GM12865 (cell line): ENCODE measurements around the gene EIF3B.
"Not testable (repeated sequence)": the region's sequence is repeated elsewhere in the genome, so short reads cannot be mapped to it uniquely, and the experiment has no call there.

Experiments used
- DNase-seq: peaks from one replicate; pipeline ENCODE4 v3.0.0; 2010; ENCODE audit warnings: low read depth
- H3K4me3 ChIP-seq: 2 replicates; pipeline ENCODE4 v1.5.1; 2011; ENCODE audit warnings: mild to moderate bottlenecking, low read depth, low read length, control low read depth
- TF ChIP-seq, protein P1 (sequence below): IDR thresholded peaks from 2 replicates; pipeline ENCODE4 v1.5.1; 2011; ENCODE audit warnings: low read length, control low read depth, low read depth, inconsistent platforms; ENCODE audit not compliant: insufficient read depth; ENCODE audit errors: missing control alignments

Gene EIF3B

DNA sequence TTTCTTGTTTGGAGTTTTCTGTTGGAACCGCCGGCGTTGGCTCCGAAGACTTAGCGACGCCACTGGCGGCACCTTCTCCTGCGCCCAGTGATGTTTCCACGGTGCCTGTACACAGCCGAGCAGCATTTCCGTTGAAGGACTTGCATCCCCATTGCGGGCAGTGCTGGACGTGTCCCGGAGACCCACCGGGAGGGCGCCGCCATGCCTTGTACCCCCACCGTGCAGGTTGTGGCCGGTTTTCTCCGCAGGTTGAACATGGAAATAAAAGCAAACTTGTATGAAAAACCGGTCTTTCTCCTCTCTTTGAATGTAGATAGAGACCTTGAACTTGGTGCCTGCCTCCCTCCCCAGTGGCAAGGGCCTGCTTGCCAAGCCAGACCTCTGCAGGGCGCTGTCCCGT is 25.8 kb downstream of the EIF3B start:
- TF ChIP-seq, protein P1, sequence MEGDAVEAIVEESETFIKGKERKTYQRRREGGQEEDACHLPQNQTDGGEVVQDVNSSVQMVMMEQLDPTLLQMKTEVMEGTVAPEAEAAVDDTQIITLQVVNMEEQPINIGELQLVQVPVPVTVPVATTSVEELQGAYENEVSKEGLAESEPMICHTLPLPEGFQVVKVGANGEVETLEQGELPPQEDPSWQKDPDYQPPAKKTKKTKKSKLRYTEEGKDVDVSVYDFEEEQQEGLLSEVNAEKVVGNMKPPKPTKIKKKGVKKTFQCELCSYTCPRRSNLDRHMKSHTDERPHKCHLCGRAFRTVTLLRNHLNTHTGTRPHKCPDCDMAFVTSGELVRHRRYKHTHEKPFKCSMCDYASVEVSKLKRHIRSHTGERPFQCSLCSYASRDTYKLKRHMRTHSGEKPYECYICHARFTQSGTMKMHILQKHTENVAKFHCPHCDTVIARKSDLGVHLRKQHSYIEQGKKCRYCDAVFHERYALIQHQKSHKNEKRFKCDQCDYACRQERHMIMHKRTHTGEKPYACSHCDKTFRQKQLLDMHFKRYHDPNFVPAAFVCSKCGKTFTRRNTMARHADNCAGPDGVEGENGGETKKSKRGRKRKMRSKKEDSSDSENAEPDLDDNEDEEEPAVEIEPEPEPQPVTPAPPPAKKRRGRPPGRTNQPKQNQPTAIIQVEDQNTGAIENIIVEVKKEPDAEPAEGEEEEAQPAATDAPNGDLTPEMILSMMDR = no peak
- H3K4me3 ChIP-seq = no peak overlapping the region
- DNase-seq = no peak

DNA sequence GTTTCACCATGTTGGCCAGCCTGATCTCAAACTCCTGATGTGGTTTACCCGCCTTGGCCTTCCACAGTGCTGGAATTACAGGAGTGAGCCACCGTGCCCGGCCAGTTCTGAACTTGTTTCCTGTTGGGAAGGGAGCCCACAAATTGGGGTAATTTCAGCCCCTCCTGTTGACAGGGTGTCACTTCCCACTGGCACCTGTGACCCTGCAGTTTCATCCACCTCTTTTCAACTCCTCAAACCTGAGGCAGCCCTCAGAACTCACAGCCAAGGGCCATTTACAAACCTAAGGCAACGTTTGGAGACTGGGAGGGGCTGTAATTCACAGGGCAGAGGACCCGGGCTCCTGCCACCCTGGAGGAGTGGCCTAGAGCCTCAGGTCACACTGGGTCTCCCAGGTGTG is 26.6 kb downstream of the EIF3B start:
- no peak for DNase-seq
- H3K4me3 ChIP-seq = no peak overlapping the region
- TF ChIP-seq, protein P1 = no peak

DNA sequence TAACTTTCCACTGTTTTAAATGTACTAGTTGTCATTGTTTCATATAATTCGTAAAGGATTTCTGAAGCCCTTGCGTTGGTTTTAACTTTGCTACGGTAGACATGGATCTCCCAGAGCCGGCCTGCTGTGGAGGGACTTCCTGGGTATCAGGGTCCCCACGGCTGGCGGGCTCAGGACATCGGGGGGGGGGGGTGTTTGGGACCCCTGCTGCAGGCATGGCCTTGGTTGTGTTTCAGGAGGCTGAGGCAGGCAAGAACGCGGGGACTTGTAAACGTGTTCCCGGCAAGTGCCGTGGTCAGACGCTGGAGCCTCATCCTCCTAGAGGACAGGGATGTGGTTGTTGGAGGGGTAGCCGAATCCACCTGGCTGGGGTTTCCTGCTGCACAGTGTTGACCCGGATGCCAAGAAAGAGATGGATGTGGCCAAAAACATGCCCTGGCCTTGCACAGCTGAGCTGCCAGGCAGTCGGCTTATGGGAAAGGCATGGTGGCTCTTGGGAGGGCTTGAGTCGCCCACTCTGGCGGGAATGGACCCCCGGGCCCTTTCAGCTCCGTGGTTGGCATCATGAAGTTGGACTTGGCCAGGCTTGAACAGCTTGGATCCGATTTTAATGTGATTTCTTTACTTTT is 27.4 kb downstream of the EIF3B start:
- H3K4me3 ChIP-seq = no peak overlapping the region
- TF ChIP-seq, protein P1 = no peak
- no peak for DNase-seq

DNA sequence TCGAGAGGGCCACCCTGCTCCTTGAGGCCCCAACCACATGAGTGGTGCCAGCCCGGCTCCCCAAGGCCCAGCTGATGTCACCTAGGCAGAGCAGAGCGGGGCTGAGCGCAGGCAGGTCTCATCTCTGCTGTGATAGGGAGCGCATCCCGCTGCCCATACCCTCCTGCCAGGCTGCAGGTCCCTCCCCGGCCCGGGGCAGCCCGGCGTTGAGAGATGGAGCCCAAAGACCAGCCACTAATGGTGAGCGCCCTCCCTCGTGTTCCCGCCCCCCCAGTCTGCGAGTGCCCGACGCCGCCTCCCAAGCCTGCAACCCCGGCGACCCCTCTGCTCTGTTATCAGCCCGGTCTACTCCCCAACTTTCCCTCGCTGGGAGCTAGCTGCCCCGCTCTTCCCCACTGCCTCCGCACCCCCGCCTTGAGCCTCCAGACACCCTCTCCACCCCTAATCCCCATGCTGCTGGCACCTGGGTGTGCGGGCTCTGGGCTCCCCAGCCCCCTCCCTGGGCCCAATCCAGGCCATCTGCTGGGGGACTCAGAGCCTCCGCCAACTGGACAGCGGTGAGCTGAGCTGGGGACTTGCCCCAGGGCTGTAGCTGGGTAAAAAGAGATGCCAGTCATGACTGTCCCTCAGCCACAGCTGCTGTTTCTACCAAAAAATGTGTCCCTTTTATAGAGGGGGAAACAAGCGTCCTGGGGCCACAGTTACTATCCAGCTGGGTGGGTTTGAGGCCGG is 29.1 kb downstream of the EIF3B start:
- TF ChIP-seq, protein P1 = no peak
- H3K4me3 ChIP-seq = no peak overlapping the region
- DNase-seq = no peak

DNA sequence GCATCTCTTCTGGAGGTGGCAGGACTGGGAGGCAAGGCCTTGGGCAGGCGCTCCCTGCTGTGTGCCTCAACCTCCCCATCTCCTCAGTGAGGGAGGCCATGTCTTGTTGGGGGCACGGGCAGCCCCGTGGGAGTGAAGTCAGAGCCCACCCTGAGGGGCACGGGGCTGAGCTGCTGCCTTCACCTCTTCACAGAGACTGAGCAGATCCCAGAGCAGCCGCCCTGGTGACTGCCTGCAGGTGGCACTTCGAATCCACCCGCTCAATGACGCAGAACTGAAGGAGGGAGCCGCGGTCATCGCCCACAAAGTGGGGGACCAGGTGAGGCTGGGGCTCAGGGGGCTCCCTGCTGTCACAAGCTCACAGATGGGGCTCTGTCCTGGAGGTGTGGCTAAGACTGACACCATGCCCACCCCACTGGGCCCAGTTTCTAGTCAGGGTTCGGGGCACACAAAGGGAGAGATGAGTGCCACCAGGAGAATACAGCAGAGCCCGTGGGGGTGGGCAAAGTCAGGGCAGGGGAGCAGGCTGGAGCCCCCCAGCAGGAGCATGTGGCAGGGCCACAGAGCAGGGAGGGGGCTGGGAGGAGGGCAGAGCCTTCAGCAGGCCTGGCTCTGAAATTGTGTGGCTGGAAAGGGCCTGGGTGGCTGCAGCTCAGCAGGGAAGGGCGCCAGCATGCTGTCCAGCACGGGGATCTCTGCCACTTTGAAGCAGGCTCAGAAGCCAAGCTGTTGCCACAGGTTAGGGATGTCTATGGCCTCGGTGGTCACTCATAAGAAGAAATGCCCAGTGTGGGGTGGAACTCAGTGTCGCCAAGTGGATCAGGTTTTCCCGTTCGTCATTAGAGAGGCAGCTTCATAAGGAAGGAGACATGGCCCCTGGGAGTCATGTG is 30.0 kb downstream of the EIF3B start:
- H3K4me3 ChIP-seq = no peak overlapping the region
- no peak for DNase-seq
- TF ChIP-seq, protein P1 = no peak

DNA sequence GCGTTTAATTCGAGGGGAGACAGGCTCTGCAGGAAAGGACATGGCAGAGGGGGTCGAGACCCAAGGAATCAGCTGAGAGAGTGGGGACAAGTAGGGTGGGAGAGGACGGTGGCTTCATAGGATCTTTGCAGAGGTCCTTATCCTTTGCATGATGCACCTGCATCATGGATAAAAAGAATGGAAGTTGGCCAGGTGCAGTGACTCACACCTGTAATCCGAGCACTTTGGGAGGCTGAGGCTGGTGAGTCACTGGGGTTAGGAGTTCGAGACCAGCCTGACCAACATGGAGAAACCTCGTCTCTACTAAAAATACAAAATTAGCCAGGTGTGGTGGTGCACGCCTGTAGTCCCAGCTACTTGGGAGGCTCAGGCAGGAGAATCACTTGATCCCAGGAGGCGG is 31.5 kb downstream of the EIF3B start:
- not testable (repeated sequence) for H3K4me3 ChIP-seq, DNase-seq
